Measurements from ENCODE around the gene CSNK1A1L.
"Not testable (repeated sequence)": the region's sequence is repeated elsewhere in the genome, so short reads cannot be mapped to it uniquely, and the experiment has no call there.

Gene CSNK1A1L

DNA sequence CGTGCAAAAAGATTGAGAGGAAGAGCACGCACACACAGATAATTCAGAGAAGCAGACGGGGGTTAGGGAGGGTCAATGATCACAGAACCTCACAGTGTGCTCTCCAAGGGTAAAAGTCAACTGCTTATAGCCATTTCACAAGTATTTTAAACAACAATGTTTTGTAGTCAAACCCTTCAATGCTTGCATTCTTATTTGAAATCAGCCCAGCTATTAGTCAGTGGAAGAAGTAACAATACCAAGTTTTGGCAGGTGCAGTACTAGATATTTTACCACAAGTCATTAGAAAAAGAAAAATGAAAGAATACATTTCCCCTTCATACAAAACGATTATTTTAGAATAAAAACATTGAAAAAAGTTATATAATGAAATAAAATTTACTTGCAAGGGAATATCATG, 2.6 kb downstream of the CSNK1A1L start:
- DNase-seq, result no peak

DNA sequence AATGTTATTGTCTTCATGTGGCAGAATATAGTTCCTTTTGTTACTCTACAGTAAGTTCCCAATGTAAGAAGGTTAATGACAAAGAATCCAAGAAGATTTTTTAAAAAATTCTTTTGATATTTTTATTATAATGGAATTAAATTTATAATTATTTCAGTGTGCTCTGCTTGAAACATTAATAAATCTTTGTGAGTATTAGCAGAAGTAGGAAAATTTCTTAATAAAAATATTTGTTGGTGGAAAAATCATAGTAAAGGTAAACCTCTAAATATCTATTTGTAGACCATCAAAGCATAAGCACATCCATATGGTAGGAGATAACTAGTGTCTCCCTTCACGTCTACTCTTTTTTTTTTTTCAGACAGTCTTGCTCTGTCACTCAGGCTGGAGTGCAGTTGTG, 4.3 kb downstream of the CSNK1A1L start:
- DNase-seq, result no peak

DNA sequence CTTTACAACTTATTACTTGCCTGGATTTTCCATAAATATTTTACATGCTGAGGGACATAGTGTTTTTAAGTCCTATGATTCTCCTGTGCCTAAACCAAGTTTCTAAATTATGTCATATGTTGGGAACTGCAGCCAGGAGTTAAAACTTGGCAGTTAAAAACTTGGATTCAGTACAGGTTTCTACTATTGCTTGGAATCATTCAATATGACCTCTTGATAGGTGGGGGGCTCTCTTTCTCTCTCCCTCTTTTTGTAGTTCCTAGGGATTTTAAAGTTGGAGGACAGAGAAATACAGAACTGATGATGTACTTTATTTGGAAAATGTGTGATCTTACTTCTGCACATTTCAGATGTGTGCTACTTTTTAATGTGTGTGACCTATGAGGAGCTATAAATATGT, 4.7 kb downstream of the CSNK1A1L start:
- DNase-seq, result no peak

DNA sequence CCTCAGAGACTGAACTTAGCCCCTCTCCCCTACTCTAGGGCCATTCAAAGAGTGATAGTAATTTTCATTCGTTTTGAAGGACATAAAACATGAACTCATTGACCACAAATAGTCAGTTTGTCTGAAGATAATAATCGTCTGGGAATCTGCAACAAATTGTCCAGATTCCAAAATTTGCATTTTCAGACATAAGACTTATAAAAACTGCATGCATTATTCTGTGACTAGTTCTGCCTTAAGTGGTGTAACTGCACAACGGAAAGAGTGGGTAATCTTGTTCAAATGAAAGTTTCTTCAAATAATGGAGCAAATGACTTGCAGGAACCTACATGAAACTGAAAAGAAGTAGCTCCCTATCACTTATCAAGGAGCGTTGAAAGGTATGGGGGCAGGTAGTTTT, 8.4 kb downstream of the CSNK1A1L start:
- no peak for DNase-seq

DNA sequence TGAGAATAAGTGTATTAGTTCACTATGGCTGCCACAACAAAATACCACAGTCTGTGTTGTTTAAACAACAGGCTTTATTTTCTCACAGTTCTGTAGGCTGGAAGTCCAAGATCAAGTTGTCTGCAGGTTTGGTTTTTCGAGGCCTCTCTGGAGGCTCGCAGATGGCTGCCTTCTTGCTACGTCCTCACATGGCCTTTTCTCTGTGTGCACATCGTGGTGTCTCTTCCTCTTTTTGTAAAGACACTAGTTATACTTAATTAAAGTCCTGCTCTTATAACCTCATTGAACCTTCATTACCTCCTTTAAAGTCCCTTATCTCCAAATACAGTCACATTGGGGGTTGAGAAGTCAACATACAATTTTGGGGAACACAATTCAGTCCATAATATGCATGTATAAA, 10.6 kb downstream of the CSNK1A1L start:
- DNase-seq, result no peak

DNA sequence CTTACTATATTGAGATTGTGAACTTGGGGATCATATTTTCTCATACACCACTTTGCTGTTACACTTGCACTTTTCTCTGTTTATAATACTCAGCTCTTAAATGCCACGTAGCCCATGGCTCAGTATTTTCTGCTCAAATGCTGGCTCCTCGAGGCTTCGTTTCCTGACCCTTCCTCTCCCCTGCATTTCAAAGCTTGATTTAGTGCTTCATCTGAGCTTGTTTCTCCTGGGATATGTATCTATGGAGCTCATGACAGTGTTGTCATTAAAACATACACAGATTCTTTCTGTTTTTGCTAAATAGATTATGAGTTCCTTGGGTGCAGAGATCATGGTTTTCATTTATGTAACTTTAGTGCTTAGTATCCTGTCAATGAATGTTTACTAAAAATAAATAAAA, 11.4 kb downstream of the CSNK1A1L start:
- DNase-seq, result no peak

DNA sequence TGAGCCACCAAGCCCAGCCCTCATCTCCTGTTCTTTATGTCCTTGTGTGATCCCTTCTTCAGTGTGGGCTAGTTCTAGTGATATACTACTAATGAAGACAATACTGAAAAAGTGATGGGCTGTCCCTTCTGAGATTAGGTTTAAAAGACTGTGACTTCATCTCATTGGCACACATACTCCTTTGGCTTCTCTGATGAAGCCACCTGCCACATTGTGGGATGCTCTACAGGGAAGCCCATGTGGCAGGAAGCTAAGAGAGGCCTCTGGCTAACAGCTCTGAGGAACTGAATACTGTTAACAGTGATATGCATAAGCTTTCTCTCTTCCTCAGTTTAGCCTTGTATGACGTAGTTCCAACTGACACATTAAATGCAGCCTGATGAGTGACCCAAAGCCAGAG, 13.6 kb downstream of the CSNK1A1L start:
- no peak for DNase-seq

DNA sequence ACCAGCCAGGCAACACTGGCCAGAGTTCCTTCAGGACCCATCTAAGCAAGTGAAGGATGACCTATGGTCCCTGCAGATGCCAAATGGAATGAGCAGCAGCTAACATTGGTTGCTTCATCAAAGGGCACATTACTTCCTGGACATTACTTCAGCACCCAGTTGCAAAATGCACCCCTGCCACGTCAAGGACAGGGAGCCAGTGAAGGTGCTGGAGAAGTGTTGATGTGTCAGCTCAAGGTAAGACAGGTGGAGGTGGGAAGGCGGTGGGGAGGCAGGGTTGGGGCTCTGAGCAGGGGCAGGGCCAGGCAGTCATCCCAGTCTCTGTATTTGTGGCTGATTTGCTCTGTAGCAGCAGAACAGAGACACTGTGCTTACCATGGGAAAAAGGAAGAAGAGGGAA, 14.6 kb downstream of the CSNK1A1L start:
- DNase-seq, result no peak

- DNase-seq, result no peak
Measured at GRCh38 chr13:37089495-37089894, 16.0 kb downstream of the CSNK1A1L start.

DNA sequence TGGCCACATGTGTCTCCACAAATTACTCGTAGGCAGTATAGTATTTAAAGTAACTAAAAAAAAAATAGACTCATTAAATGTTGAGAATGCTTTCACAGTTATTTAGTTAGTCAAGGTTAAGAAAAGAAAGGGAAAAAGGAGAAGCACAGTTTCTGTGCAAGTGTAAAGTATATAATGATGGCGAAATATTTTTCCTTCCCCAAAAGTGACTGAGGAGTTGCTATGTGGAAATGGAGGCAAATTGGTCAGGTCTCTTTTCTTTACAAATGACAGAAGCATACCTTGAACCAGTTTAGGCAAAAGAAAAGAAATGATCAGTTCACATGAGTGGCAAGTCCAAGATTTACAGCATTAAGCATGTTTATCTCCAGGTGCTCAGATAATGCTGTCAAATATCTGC, 18.0 kb downstream of the CSNK1A1L start:
- no peak for DNase-seq

GRCh38 chr13:37085606-37086005, 19.9 kb downstream of the CSNK1A1L start:
- no peak for DNase-seq

DNA sequence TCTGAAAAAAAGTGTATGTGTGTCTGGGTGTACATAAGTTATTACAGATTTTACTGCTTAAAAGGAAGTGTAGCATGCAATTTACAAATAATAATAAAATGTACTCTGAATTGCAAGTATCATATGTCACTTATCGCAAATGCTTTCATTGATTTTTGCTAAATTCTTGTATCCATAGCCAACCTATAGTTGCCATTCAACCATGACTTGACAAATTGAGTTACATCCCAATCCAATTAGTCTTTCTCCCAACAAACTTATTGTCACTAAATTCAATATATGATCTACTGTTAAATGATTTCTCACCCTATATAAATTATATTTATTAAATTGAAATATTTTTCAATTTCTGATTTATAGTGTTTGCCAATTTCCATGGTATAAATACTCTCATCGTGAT, 28.6 kb downstream of the CSNK1A1L start:
- no peak for DNase-seq

DNA sequence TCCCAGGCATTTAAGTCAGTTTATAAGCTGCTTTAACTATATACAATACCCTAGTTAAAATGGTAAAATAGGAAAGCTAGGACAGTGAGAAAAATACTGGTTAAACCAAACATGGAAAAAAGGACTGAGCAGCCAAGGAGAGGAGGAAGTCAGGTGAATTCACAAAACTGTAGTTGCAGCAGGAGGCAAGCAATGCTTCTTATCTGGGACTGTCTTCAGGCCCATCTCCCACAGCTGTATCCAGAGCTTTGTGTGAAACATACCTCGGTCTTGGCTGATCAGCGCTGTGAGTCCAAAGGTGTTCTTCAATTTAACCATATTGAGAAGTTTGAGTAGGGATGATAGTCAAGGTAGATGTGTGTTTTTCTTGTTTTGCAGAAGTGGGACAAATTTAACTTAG, 30.3 kb downstream of the CSNK1A1L start:
- DNase-seq, result no peak

- peak; percentile 9 to 44 for DNase-seq
Measured at GRCh38 chr13:37074703-37075102, 30.8 kb downstream of the CSNK1A1L start.

GRCh38 chr13:37072024-37072423, 33.4 kb downstream of the CSNK1A1L start:
- DNase-seq, result no peak

- no peak for DNase-seq
Measured at GRCh38 chr13:37070956-37071355, 34.5 kb downstream of the CSNK1A1L start.

DNA sequence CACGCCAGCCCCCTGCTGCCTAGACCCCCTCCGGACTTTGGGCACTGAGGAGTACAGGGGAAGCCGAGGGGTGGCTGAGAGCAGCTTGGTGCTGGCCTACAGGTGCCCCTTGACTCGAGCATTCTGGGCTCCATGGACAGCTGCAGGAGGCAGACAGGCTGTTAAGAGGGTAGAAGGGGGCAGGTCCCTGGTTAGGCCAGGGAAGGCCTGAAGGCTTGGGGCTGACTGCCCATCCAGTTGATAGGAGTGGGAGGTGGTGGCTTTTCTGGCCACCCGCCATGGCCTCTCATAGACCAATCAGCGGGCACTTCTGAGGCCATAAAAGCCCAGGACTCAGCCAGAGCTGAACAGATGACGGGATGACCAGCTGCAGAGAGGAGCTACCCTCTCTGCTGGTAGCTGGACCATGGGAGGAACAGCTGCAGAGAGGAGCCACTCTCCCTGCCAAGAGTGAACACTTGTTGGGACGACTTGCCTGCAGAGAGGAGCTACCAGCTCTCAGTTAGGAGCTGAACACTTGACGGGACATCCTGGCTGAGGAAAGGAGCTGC, 35.2 kb downstream of the CSNK1A1L start:
- no peak for DNase-seq

DNA sequence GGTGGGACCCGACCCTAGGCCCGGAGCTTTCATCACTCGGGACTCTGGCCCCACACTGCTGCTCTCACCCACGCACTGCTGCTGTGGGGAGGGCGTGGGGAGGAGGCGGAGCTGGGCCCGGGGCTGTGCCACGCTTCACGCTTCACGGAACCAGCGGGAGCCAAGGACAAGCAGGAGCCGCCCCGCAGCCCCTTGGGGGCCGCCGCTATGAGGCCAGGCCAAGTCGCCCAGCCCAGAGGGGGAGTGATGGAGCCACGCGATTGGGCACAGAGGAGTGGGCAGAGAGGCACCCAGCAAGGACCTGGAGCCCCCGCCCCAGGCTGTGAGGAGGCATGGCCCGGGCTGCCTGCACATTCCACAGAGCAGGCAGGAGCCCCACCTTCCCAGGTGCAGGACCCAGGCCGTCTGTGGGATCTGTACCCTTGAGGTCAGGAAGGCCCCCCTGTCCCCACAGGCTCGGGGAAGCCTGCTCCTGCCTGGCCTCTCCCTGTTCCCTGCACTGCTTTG, 35.8 kb downstream of the CSNK1A1L start:
- DNase-seq, result no peak

GRCh38 chr13:37068962-37069361, 36.5 kb downstream of the CSNK1A1L start:
- DNase-seq, result no peak

GRCh38 chr13:37067874-37068273, 37.6 kb downstream of the CSNK1A1L start:
- no peak for DNase-seq

DNA sequence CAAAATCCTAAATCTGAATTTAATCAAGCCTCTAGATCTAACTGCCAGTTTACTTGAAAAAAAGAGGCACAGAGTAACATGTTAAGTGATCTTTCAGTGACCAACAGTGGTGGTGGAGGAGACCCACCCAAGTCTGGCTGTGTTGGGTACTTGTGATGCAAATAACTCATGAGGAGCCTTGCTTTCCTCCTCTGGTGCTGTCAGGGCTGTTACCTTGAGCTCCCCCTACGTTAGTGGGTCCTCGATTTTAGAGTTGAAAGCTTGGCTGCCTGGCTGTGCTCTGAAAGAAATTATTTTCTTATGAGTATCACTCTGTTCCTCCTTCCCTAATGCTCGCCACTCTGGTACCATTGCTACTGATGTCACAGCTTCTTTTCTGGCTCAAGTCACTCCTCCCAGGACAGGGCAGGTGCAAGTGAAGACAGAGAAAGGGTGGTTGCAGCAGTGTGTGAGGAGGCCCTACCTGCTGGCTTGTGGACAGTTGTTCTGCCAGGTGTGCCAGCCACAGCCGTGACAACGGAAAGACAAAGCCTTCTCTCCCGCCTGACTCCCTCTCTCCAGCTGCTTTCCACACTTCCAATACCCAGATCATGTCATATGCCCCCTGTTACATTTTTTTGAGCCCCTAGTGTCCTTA, 39.5 kb downstream of the CSNK1A1L start:
- DNase-seq, result peak in 1 of 2 experiments; percentile 0

- DNase-seq, result no peak
Measured at GRCh38 chr13:37059848-37060192, 45.6 kb downstream of the CSNK1A1L start.

DNA sequence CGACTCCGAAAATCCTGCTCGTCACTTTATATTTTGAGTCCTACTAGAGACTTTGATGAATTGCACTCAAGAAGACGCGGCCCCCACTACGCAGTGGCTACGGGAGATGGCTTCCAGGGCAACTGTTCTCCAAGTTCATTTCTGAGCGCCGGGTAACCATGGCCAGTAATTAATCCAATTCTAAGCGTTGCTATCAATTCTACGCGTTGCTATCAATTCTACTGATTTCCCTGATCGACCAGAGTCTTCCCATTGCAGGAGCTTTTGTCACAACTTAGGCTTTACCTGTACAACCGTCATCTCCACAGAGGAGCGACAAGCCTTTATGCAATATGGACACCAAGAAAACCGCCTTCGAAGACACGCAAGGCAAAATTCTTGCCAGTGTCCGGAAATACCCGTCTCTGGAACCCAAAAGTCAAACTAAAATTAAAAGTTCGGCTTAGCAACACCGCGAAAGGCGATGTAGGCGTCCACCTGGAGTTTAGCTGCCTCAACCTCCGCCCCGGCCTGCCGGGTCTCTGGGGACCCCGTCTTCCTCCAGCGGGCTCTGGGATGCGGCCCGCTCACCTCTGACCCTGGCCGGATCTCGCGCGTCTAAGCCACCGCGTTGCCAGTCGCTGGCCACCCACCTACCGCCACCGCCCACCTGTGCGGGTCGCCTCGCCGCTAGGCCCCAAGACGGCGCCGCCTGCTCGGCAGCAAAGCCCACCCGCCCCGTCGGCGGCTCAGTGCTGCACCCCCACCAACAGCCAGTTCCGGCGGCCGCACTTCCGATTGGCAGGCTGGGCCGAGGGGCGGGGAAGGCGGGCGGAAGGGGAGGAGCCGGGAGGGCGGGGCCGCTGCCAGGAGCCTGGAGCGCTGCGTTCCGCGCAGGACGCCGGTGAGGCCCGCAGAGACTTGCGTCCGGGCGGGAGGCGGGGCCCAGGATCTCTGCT, 46.3 kb downstream of the CSNK1A1L start, which contains the start of gene SUPT20H:
SUPT20H (minus strand) TSS at position 779 of the 938 bp plus-strand sequence. CDS start 8,198 bp downstream, outside the sequence.
- DNase-seq, result peak; percentile 87 to 88

DNA sequence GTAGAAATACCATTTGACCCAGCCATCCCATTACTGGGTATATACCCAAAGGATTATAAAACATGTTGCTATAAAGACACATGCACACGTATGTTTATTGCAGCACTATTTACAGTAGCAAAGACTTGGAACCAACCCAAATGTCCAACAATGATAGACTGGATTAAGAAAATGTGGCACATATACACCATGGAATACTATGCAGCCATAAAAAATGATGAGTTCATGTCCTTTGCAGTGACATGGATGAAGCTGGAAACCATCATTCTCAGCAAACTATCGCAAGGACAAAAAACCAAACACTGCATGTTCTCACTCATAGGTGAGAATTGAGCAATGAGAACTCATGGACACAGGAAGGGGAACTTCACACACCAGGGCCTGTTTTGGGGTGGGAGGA, 49.2 kb downstream of the CSNK1A1L start:
- not testable (repeated sequence) for DNase-seq
